OCI-LY7 (cell line): Measurements from ENCODE around the gene HAUS2.

Experiments
- CTCF ChIP-seq: fragments of 200-600 bp; sonication (generic); conservative IDR thresholded peaks from 2 replicates; pipeline ENCODE4 v1.5.1; 2014; ENCODE audit warnings: mild to moderate bottlenecking, antibody characterized with exemption, low read length, moderate library complexity, mixed read lengths
- EZH2phosphoT487 ChIP-seq: fragments of 200-600 bp; sonication (generic); IDR thresholded peaks from 2 replicates; pipeline ENCODE4 v1.6.1; 2018; ENCODE audit warnings: low read depth, borderline replicate concordance, mild to moderate bottlenecking, mixed run types, antibody characterized with exemption, low read length, moderate library complexity, mixed read lengths

- no peak for TF ChIP-seq CTCF
- TF ChIP-seq EZH2phosphoT487: no peak
Observed at GRCh38 chr15:42608110-42608531, 59.5 kb downstream of the HAUS2 start.
